Mucosa of descending colon (tissue), 3 donors: ENCODE data around the gene NTMT2. TPM values are rescaled to one million over a fixed set of nuclear protein-coding genes. Genes with fewer than 3 reads are reported as not detected.

Source experiments
- ATAC-seq: fragments of 200-7000 bp; cut with Tn5 transposase; one replicate; pipeline ENCODE4 v1.9.1; 2020; ENCODE audit warnings: mild to moderate bottlenecking, moderate library complexity
- DNase-seq, 3 donors: peaks; one replicate each; pipeline ENCODE4 v3.0.0-alpha.2; 2020
- H3K36me3 ChIP-seq: fragments of 200-600 bp; one replicate; pipeline ENCODE4 v1.8.0; 2021; ENCODE audit warnings: low read depth, mild to moderate bottlenecking
- H3K4me1 ChIP-seq: fragments of 200-600 bp; one replicate; pipeline ENCODE4 v1.8.0; 2021; ENCODE audit warnings: low read depth, mild to moderate bottlenecking
- H3K4me3 ChIP-seq: fragments of 200-600 bp; one replicate; pipeline ENCODE4 v1.8.0; 2021; ENCODE audit warnings: mild to moderate bottlenecking
- H3K9me3 ChIP-seq: fragments of 200-600 bp; one replicate; pipeline ENCODE4 v1.8.0; 2021; ENCODE audit warnings: mild to moderate bottlenecking
- CTCF ChIP-seq: fragments of 200-600 bp; IDR thresholded peaks from one replicate; pipeline ENCODE4 v1.8.0; 2022; ENCODE audit warnings: antibody characterized with exemption, mild to moderate bottlenecking
- intact Hi-C, 2 donors: fragments of 100-400 bp; cut with DNase I in 1 of 2; cut with micrococcal nuclease in 1 of 2; formaldehyde crosslinking; loops; one replicate each; pipeline versions ENCODE4 v1.11.0 to v1.11.1; 2022; cut with DNase I, micrococcal nuclease
- total RNA-seq, 3 donors: library from RNA; stranded (reverse); fragmentation: NEBNext Ultra II Directional in 2 of 3; extraction: Animal tissue kit (Norgen Biotek cat#: 25700) in 2 of 3; gene quantifications; one replicate each; pipeline versions ENCODE4 v1.2.1 to v1.2.4, GENCODE V29; 2021 to 2023
- donor health status: DM: no; HTN: no; CAD: no; lungs with moderate emphysema.
- donor health status: DM: no; HTN: no; CAD: no.
- donor health status: DM: no; HTN: yes; CAD: no.

NTMT2 gene
- total RNA-seq, 3 donors from 2014 or later: not detected

GRCh38 chr1:170210142-170210541 is 64.4 kb downstream of the NTMT2 start:
- DNase-seq (no peak), ATAC-seq (no peak)
- intact Hi-C loops: no loop called here
- Histone ChIP-seq H3K36me3 (no peaks in the 10 kb centered on the region), H3K4me1 (no peaks in the 10 kb centered on the region), H3K4me3 (no peak overlapping the region), H3K9me3 (no peaks in the 10 kb centered on the region)
- no peak for TF ChIP-seq CTCF

- ATAC-seq: no peak
- H3K9me3 ChIP-seq: no peaks in the 10 kb centered on the region
- H3K4me3 ChIP-seq: no peak overlapping the region
- no peaks in the 10 kb centered on the region for H3K36me3 ChIP-seq
- DNase-seq: no peak
- TF ChIP-seq CTCF: no peak
- intact Hi-C loops: no loop called here
- no peaks in the 10 kb centered on the region for H3K4me1 ChIP-seq
Measured at GRCh38 chr1:170213596-170213995, 67.8 kb downstream of the NTMT2 start.

GRCh38 chr1:170214117-170215032 is 68.6 kb downstream of the NTMT2 start:
- no peak for TF ChIP-seq CTCF
- no peak for DNase-seq

GRCh38 chr1:170215072-170215885 is 69.5 kb downstream of the NTMT2 start:
- Histone ChIP-seq H3K4me3 (no peak overlapping the region), H3K4me1 (no peaks in the 10 kb centered on the region), H3K9me3 (no peaks in the 10 kb centered on the region), H3K36me3 (no peaks in the 10 kb centered on the region)
- intact Hi-C loops: no loop called here
- TF ChIP-seq CTCF: no peak
- DNase-seq (peak in 1 of 3 donors; percentile 5), ATAC-seq (no peak)

More at GRCh38 chr1:170214117-170215032, 68.6 kb downstream of the NTMT2 start:
- intact Hi-C loops: no loop called here
- no peaks in the 10 kb centered on the region for H3K36me3 ChIP-seq
- no peak overlapping the region for H3K4me3 ChIP-seq
- no peak for ATAC-seq
- H3K4me1 ChIP-seq: no peaks in the 10 kb centered on the region
- H3K9me3 ChIP-seq: no peaks in the 10 kb centered on the region

GRCh38 chr1:170217517-170218256 is 71.9 kb downstream of the NTMT2 start:
- intact Hi-C loops: no loop called here
- DNase-seq: no peak
- no peak overlapping the region for H3K4me3 ChIP-seq
- no peaks in the 10 kb centered on the region for H3K36me3 ChIP-seq
- no peaks in the 10 kb centered on the region for H3K9me3 ChIP-seq
- H3K4me1 ChIP-seq: no peaks in the 10 kb centered on the region
- no peak for TF ChIP-seq CTCF
- no peak for ATAC-seq
